IPS DF 19.7 (cell line): ENCODE results near the gene GLOD5.

ENCODE experiments used
- DNase-seq: peaks from one replicate; pipeline ENCODE4 v3.0.0-alpha.2; 2013; ENCODE audit warnings: low read depth, low spot score

The GLOD5 gene

DNA sequence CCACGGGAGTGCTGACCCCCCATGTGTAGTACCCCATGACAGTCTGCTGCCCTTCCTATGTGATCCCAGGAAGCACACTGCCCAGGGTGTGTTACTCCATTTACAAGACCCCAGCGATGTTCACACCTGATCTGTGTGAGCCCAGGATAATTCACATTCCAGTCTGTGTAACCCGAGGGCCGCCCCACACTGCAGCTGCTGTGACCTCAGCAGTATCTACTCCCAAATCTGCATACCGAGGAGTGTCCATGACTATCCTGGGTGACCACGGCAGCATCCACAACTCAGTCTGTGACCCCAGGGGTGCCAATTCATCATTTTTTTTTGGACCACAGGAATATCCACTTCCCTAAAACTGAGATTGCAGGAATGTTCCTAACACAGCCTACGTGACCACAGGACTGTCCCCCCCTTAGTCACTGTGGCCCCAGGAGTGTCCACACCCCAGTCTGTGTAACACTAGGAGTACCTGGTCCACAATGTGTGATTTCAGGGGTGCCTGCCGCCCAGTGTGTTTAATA is 7.8 kb upstream of the GLOD5 start:
- no peak for DNase-seq

DNA sequence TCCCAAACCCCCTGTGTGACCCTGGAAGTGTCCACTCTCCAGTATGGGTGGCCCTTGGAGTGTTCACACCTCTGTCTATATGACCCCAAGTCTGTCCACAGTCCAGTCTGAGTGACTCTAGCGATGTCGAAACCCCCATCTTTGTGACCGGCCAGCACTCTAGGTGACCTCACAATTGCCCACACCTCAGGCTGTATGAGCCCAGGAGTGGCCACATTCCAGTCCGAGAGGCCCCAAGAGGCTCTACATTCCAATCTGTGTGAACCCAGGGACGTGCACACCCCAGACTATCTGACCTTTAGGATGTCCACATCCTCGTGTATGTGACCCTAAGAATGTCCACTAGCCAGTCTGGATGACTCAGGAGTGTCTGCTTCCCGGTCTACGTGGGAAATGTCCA is 7.3 kb upstream of the GLOD5 start:
- DNase-seq: no peak

DNA sequence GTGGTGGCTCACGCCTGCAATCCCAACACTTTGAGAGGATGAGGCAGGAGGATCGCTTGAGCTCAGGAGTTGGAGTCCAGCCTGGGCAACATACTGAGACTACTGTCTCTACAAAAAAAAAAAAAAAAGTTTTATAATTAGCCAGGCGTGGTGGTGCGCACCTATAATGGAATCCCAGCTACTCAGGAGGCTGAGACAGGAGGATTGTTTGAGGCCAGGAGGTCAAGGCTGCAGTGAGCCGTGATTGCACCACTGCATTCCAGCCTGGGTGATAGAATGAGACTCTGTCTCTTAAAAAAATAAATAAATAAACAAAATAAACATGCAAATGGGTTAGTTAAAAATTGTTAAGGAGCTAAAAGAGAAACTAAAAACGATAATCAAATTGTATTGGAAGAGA is 7.7 kb downstream of the GLOD5 start:
- DNase-seq: no peak

DNA sequence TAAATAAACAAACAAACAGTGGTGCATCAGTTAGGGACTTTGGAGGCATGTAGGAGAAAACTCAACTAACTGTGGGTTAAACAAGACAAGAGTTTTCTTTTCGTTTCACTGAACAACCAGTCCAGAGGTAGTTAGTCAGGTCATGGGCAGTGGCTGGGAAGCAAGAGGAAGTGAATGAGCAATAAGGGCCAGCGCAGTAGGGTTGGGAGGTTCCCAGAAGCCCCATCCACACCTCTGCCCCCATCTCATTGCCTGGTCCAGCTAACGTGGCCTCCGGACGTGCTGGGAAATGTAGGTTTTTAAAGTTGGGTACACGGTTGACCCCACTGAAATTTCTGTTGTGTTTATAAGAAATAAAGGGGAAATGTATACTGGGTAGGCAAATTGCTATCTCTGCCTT is 8.7 kb downstream of the GLOD5 start:
- no peak for DNase-seq

DNA sequence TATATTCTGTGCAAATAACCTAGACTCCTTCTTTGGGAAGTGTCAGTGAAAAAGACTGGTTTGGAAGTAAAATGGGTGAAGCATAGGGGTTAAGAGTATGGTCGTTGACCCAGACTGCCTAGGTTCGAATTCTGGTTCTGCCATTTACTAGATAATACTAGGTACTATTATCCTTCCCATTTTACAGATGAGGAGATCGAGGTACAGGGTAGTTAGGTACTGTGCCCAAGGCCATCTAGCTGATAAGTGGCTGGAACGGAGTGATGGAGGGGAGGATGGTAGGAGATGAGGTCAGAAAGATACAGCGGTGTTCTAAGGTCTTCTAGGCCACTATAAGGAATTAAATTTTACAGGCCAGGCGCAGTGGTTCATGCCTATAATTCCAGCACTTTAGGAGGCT is 11.1 kb downstream of the GLOD5 start:
- DNase-seq: no peak

DNA sequence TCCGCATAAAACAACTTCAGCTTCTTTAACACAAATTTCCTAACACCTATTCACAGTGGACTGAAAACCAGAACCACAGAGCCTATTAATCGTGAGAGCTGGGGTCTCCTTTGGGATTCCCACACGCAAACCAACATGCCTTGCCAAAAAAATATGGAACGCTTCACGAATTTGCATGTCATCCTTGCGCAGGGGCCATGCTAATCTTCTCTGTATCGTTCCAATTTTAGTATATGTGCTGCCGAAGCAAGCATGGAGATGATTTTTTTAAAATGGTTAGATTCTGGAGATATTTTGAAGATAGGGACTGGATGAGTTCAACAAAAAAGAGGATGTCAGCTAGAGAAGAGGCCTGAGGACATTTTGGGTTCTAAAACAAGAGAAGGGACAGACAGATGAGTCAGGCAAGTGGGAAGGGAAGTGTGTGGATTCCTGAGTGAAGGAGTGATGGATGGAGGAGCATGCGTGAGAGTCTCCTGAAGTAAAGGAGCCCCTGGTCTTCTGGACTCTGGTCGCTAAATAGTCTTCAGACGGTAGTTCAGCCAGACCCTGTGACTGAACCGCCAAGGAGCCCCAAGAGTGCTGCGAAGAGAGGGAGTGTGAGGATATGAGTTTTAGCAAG is 15.4 kb downstream of the GLOD5 start:
- no peak for DNase-seq

DNA sequence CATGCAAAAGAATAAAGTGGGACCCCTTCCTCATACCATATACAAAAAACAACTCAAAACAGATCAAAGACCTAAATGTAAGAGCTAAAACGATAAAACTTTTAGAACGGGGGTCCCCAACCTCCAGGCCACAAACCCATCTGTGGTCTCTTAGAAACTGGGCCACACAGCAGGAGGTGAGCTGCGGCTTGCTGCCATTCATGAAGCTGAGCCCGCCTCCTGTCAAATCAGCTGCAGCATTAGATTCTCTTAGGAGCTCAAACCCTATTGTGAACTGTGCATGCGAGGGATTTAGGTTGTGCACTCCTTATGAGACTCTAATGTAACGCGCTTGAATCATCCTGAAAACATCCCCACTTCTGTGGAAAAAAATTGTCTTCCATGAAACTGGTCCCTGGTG is 17.9 kb downstream of the GLOD5 start:
- DNase-seq: no peak

DNA sequence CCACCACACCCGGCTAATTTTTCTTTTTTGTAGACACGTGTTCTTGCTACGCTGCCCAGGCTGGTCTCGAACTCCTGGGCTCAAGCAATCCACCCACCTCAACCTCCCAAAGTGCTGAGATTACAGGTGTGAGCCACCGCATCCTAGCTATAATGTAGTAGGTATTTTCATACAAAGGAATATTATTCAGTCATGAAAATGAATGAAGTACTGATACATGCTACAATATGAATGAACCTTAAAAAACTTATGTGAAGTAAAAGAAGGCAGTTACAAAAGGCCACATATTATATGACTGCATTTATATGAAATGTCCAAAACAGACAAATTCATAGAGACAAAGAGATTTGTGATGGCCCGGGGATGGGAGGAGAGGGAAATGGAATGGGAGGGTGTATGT is 20.2 kb downstream of the GLOD5 start:
- DNase-seq: no peak

DNA sequence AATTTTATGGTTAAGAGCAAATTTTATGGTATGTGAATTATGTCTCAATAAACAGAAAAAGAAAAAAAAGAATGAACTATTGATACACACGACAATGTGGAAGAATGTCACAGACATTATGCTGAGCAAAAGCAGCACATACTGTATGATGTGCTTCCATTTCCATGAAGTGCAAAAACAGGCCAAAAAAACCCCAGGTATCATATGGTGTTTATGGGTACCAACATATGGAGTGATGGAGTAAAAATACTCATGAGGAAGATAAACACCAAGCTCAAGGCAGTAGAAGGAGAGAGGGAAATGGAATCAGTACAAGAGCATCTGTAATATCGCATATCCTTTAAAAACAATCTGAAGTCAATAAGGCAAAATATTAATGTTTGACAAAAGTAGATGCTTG is 20.7 kb downstream of the GLOD5 start:
- DNase-seq: no peak

DNA sequence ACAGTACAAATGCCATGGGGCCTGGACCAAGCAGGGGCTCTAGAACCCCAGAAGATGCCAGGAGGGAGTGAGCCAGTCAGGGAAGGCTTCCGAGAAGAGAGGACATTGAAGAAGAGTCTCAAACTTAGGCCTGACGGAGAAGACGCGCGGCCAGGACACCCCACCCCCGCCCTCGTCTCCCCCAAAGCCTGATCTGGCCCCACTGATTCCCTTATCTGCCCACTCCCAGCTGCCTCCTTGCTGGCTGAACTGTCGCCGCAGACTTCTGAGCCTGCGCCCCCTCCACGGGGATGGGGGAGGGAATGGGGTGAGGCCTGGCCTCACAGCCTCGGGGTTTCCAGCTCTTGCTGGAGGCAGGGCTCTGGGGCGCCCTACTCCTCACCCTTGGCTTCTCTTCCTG is 21.2 kb downstream of the GLOD5 start:
- no peak for DNase-seq

DNA sequence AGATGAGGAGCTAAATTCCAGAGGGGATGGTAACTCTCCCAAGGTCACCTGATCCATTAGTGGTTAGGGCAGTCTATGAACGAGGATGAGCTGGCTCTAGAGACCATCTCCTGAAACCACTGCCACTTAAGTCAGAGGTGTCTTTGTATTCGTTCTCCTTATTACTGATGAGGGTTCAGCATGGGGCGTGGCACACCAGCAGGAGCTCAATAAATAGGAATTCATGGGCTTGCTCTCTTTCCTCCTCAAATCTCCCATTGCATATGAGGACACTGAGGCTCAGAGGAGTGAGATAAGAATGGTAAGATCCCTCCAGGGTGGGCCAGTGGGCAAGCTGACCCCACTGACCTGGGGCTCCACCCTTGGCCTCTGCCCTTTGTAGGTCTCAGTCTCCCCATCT is 23.2 kb downstream of the GLOD5 start:
- DNase-seq: no peak

DNA sequence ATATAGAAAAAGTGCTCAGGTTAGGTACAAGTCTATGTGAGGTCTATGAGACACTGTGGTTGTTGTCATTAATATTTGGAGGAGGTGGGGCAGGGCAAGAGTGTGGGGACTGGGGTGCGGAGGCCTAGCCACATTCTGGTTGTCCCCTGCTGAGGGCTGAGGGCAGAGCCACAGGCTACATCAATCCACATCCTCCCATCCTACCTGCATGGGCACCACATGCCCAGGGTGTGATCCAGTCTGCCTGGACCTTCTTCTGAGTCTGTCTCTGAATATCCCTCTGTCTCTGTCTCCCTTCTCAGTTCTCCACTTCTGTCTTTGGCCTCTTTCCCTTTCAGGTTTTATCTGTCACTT is 23.6 kb downstream of the GLOD5 start:
- no peak for DNase-seq

DNA sequence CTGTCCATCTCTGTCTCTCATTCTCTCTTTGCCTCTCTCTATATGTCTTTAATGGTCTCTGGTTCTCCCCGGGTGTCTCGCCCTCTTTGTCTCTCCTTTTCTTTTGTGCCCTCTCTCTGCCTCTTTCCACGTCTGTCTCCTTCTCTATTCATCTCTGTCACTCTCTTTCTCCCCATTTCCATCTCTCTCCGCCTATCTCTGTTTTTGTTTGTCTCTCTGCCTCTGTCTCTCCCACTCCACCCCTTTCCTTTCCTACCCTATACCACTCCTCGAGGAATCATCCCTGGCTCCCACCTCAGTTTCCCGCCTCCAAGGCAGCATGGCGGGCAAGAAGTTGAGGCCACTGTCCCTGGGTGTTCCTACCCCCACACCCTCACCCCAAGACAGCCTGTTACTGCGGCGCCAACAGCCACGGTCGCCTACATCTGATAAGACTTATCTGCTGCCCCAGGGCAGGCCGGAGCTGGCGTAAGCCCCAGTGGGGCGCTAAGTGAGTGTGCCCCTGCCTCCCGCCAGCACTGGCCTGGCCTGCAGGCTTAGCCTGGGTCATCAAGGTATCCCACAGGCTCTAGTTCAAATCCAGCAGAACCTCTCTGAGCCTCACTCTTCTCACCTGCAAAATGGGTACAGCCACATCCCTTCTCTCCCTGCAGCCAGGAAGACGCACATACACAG is 24.1 kb downstream of the GLOD5 start:
- DNase-seq: no peak

DNA sequence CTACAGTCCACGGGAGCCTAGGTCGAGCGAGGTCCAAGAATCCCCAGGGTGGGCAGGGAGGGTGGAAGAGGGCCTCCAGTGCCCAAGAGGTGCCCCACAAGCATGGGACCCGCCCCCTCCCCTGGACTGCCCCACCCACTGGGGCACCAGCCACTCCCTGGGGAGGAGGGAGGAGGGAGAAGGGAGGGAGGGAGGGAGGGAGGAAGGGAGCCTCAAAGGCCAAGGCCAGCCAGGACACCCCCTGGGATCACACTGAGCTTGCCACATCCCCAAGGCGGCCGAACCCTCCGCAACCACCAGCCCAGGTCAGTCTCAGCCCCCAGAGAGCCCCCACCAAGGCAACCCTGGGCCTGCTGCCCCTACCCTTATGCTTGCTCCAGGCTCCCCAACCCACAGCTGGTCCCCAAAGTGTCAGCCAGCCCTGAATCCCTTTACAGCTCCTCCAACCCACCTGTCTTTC is 24.8 kb downstream of the GLOD5 start, which contains the start of gene GATA1:
Gene GATA1, plus strand, starts transcription at position 250 of the 460 bp plus-strand sequence. CDS start 4,520 bp downstream, outside the sequence.
- DNase-seq: no peak

DNA sequence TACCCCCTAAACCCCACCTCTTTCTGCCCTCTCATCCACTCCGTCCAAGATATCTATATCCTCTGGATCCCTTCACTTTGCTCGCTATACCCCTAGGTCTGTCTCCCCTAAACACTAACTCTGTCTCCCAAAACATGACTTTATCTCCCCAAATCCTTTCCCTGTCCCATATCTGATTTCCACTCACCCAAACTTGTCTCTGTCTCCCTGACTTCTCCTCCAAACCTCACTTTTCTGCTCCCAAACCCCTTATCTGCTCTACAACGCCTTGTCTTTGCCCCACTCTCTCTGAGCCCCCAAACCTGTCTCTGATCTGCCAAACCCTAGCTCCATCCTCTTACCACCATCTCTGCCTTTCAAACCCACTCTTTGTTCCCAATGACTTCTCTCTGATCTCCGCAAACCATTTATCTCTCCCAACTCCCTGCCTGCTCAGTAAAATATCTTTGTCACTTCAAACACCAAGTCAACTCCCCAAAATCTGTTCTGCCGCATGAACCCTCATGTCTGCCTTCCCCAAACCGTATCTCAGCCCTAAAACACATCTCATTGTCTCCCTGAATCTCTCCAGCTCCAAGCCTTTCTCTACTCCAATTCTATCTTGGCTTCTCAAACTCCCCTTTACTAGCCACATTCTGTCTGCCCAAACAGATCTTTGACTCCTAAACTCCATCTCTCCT is 25.4 kb downstream of the GLOD5 start:
- DNase-seq: no peak

DNA sequence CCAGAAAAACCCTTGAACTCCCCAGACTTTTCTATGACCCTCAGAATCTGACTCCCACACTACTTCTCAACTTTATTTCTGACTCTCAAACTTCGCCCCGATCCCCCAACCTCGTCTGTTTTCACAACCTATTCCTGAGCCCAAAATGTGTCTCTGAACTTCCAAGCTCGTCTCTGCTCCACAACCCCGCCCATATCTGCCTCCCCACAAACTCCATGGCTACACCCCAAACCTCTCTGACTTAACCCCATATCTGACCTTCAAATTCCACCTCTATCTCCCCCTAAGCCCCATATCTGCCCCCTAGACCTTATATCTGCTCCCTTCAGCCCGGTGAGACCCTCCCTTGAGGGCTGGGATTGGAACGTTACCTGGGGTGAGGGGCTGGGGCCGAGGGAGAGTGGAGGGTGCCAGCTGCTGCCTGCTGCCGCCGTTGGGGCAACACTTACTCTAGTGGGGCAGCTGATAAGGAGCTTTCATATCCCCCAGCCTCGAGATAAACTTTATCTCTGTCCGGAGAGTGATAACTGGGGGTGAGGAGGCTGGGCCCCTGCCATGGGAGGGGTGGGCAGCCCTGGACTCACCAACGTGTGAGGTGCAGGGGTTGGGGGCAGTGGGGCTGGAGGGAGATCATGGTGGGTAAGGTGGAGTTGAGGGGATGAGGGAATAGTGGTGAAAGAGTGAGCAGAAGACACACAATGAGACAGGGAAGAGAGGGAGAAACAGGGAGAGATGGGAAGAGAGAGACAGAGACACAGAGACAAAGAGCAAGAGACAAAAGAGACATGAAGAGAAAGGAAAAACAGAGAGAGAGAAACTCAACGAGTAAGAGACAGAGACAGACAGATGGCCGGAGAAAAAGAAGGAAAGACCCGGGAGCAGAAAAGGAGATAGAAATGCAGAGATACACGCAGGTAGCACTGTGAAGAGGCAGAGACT is 26.2 kb downstream of the GLOD5 start:
- no peak for DNase-seq

DNA sequence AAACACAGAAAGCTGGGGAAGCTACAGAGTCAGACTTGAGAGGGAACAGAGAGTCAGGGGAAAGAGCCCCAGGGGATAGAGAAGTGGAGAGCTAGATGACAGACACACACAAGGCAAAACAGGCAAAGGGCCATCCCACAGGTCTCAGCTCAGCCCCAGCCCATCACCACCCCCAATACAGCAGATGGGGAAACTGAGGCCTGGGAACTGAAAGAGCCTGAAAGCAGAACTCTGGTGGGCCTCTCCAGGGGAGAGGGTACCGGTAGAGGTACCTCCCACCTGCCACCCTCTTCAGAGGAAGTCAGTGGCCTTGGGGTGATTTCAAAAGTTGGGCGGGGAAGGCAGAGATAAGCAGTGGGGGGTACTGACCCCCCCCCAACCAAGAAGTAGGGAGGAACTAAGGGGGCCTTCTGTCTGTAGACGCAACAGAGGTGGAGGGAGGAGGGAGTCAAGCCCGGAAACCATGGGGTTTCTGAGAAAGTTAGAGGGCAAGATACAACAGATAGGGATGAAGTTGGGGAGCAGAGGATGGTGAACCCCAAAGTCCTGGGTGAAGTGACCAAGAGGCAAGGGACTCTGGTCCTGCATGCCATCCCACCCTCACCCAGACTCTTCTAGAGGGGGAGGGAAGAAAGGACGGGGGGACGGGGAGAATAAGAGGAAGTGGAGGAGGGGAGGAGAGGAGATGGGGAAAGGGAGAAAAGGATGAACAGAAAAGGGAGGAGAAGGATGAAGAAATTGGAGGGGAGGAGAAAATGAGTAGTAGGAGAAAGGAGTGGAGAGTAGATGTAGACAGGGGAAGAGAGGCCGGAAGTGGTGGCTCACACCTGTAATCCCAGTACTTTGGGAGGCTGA is 28.0 kb downstream of the GLOD5 start:
- no peak for DNase-seq

DNA sequence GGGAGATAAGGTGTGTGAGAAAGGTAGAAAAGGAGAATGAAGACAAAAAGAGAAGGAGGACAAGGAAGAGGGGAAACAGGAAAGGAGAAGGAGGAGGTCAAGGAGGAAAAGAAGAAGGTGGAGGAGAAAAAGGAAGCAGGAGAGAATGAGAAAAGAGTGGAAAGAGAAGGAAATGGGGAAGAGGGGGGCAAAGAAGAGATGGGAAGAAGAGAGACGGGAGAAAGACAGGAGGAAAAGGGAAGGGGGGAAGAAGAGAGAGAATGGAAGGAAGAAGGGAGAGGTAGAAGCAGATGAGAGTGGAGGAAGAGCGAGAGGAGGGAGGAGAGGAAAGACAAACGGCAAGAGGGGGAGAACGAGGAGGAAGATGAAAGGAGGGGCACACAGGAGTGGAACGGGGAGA is 28.9 kb downstream of the GLOD5 start:
- no peak for DNase-seq

DNA sequence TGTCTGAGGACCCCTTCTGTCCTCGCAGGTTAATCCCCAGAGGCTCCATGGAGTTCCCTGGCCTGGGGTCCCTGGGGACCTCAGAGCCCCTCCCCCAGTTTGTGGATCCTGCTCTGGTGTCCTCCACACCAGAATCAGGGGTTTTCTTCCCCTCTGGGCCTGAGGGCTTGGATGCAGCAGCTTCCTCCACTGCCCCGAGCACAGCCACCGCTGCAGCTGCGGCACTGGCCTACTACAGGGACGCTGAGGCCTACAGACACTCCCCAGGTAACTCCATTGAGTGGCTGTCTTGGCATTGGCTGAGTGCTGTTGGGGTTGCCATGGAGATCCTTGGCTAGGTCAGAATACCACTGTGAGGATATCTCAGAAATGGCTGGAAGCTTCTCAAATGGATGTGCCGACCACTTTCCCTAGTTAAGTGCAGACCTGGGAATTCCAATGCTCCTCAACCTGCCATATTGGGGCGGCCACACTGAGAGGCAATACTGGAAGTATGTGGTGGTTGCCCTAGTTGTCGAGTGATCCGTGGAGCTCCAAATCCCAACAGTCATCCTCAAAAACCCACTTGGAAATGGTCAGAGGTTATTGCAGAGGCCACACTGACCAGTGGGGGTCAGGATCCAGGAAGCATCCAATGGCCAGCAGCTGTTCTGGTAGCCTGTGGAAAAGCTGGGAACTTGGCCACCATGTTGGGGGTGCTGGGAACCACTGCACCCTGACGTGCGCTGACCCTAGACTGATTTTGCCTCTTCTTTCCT is 29.7 kb downstream of the GLOD5 start:
- DNase-seq: no peak

DNA sequence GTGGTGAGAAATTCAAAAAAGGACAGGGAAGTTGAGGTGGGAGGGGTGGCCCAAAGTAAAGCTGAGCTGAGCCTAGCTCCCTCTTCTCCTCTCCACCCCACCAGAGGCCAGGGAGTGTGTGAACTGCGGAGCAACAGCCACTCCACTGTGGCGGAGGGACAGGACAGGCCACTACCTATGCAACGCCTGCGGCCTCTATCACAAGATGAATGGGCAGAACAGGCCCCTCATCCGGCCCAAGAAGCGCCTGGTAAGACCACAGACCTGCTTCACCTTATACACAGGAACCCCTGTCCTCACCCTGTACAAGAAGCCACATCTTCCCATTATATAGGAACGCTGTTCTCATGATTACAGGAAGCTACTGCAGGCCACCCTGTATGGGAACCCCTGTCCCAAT is 30.7 kb downstream of the GLOD5 start:
- no peak for DNase-seq
